DND-41 (cell line): ENCODE data around the gene MYO1D.

Source experiments
- CTCF ChIP-seq: IDR thresholded peaks from 2 replicates; pipeline ENCODE4 v1.5.1; 2012; ENCODE audit warnings: borderline replicate concordance, low read length, moderate library complexity, mild to moderate bottlenecking; ENCODE audit not compliant: poor library complexity, severe bottlenecking; ENCODE audit errors: extremely low read depth
- EZH2 ChIP-seq: IDR thresholded peaks from 3 replicates; pipeline ENCODE4 v1.6.1; 2012; ENCODE audit warnings: borderline replicate concordance, low read depth, mild to moderate bottlenecking, moderate library complexity, low read length, inconsistent platforms; ENCODE audit not compliant: severe bottlenecking

GRCh38 chr17:32725697-32726096, 151.2 kb downstream of the MYO1D start:
- no peak for TF ChIP-seq CTCF
- TF ChIP-seq EZH2, result no peak
